ENCODE data around the gene KCNH1.

DNA sequence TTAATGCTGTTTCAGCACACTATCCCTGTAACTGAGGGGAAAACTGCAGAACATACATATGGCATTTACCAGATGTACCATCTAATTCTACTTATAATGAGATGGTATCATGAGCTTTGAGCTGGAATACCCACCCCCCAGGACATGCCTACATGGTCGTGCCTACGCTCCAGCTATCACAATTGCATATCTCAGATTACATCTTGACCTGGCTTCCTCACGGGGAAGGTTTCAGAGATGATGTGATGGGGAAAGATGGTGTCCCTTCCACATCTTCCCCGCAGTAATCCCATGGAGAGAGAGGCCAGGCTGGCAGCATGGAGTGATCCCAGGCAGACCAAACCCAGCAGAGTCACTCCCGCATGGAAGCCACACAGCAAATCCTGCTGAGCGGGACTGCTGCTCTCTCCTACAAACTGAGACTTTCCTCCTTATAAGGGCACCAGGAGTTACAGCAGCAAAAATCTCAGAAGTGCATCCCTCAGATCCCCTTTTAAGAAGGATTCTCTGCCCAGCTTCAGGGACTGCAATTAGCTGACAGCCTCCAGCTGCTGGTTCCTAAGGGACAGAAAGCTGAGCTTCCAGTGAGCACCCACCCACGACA lies 67.1 kb downstream of the KCNH1 start:
- TF ChIP-seq CTCF (IDR thresholded peaks at IDR 0.05; ENCODE audit: low read depth, low read length) (no peak), EZH2phosphoT487 (IDR thresholded peaks at IDR 0.05; ENCODE audit: low read depth) (no peak)

All from OCI-LY3 (cell line).